ENCODE results near the gene GAK.

DNA sequence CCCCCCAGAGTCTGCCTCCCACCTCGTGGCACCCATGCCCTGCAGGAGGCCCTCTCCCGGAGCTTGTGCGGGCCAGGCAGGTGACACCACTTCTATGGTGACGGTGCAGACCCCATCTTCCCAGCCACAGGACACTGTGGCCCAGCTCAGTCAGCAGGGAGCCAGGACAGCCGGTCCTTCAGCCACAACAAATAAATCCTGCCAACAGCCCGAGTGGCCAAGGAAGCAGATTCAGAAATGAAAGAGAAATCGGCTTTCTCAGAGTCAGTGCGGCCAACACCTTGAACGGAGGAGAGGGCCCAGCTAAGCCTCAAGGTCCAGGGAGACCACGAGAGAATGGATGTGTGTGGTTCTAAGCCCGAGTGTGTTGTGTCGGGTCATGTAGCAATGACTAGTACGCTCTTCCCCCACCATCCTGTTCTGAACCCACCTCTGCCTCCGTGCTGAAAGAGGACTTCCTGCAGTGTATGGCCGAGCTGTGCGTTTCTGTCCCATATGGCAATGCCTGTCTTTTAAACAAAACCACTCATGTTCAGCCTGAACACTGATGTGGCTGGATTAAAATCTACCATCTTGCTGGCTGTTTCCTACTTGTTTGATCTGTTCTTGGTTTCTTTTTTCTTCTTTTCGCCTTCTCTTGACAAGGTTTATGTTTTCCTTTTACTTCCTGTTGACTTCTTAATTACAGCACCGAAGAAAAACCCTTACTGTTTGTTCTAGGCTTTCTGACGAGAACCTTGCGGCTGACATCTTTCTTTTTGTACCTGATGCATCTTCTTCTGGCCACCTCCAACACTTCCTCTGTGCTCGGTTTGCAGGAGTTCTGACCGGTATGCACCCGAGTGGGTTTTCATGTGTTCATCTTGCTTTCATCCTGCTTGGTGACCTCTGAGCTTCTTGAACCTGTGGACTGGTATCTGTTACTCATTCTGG is 53.1 kb downstream of the GAK start:
- TF ChIP-seq POLR2A (IDR thresholded peaks at IDR 0.05) = no peak
- TF ChIP-seq CTCF (IDR thresholded peaks at IDR 0.05) = no peak
